Stimulated activated CD8-positive, alpha-beta memory T cell treated with anti-CD3 and anti-CD28 coated beads, Interleukin-4, amount 100 ng/mL, for 24 hours (primary cell): ENCODE measurements around the gene PDILT.

ENCODE experiments used
- DNase-seq: peaks from one replicate; pipeline ENCODE4 v3.0.0-alpha.2; 2020; ENCODE audit warnings: low read depth

Gene PDILT

GRCh38 chr16:20401475-20402016 is 3.0 kb downstream of the PDILT start:
- DNase-seq = no peak

- DNase-seq = no peak
Observed at GRCh38 chr16:20401066-20401465, 3.5 kb downstream of the PDILT start.

GRCh38 chr16:20399185-20399584 is 5.4 kb downstream of the PDILT start:
- DNase-seq = no peak

GRCh38 chr16:20398603-20399002 is 5.9 kb downstream of the PDILT start:
- DNase-seq = no peak

- DNase-seq = no peak
Observed at GRCh38 chr16:20397468-20398074, 7.0 kb downstream of the PDILT start.

GRCh38 chr16:20396846-20397467 is 7.6 kb downstream of the PDILT start:
- DNase-seq = no peak

GRCh38 chr16:20395946-20396345 is 8.6 kb downstream of the PDILT start:
- no peak for DNase-seq

- DNase-seq = no peak
Observed at GRCh38 chr16:20393801-20394577, 10.5 kb downstream of the PDILT start.

- DNase-seq = no peak
Observed at GRCh38 chr16:20391045-20391444, 13.5 kb downstream of the PDILT start.

- DNase-seq = no peak
Observed at GRCh38 chr16:20388854-20389253, 15.7 kb downstream of the PDILT start.

GRCh38 chr16:20387978-20388377 is 16.6 kb downstream of the PDILT start:
- no peak for DNase-seq

- DNase-seq = peak; percentile 33
Observed at GRCh38 chr16:20385844-20386832, 18.4 kb downstream of the PDILT start.

GRCh38 chr16:20383106-20384029 is 21.2 kb downstream of the PDILT start:
- DNase-seq = peak; percentile 11

- DNase-seq = no peak
Observed at GRCh38 chr16:20382202-20382948, 22.2 kb downstream of the PDILT start.

GRCh38 chr16:20380782-20381181 is 23.8 kb downstream of the PDILT start:
- no peak for DNase-seq

GRCh38 chr16:20377181-20377580 is 27.4 kb downstream of the PDILT start:
- no peak for DNase-seq

GRCh38 chr16:20372701-20373100 is 31.8 kb downstream of the PDILT start:
- DNase-seq = no peak

GRCh38 chr16:20369452-20370054 is 35.0 kb downstream of the PDILT start:
- no peak for DNase-seq

- DNase-seq = no peak
Observed at GRCh38 chr16:20364051-20364450, 40.5 kb downstream of the PDILT start.

GRCh38 chr16:20363191-20363590 is 41.3 kb downstream of the PDILT start:
- no peak for DNase-seq
